CD4-positive, alpha-beta memory T cell (primary cell): ENCODE results near the gene SEC24D. TPM values are rescaled to one million over a fixed set of nuclear protein-coding genes. Genes with fewer than 3 reads are reported as not detected.

Experiments used
- CTCF ChIA-PET: fragments of 350-600 bp; sonication (Branson Sonifier 250); formaldehyde crosslinking; loops from one replicate; lab custom pipeline; 2021; ENCODE audit warnings: inconsistent platforms; ENCODE audit not compliant: partially characterized antibody; lab: Charles Lee
- POLR2A ChIA-PET: fragments of 350-600 bp; sonication (Branson Sonifier 250); formaldehyde crosslinking; loops from one replicate; lab custom pipeline; 2021; ENCODE audit not compliant: partially characterized antibody; lab: Charles Lee
- DNase-seq, 5 donors: peaks; one replicate each; pipeline versions ENCODE4 v3.0.0 to v3.0.0-alpha.2; 2020 to 2022; ENCODE audit warnings: mixed read lengths in 1 of 5
- H3K27ac ChIP-seq: one replicate; pipeline ENCODE4 v1.7.0; 2013; ENCODE audit warnings: low read depth, low read length
- H3K27me3 ChIP-seq: 2 replicates; pipeline ENCODE4 v1.7.0; 2013; ENCODE audit warnings: mild to moderate bottlenecking, low read length, moderate library complexity; ENCODE audit not compliant: insufficient read depth
- H3K36me3 ChIP-seq: 2 replicates; pipeline ENCODE4 v1.7.0; 2013; ENCODE audit warnings: mild to moderate bottlenecking, low read length, moderate library complexity; ENCODE audit not compliant: insufficient read depth
- H3K4me1 ChIP-seq: 2 replicates; pipeline ENCODE4 v1.7.0; 2013; ENCODE audit warnings: mild to moderate bottlenecking, low read length, moderate library complexity; ENCODE audit not compliant: insufficient read depth
- H3K4me3 ChIP-seq, 2 donors: one replicate each; pipeline ENCODE4 v1.7.0; 2013; ENCODE audit warnings: low read length in 2 of 2, mild to moderate bottlenecking in 1 of 2
- H3K9me3 ChIP-seq, 2 donors: one replicate each; pipeline ENCODE4 v1.7.0; 2013; ENCODE audit warnings: low read length in 2 of 2, control low read depth in 1 of 2; ENCODE audit not compliant: control insufficient read depth in 1 of 2
- H3K27ac Mint-ChIP-seq, 7 donors: one replicate each; pipeline ENCODE4 v1.8.0; 2020 to 2021; ENCODE audit warnings: mixed read lengths in 7 of 7, mild to moderate bottlenecking in 6 of 7, inconsistent platforms in 3 of 7, moderate library complexity in 3 of 7
- H3K27me3 Mint-ChIP-seq, 2 donors: one replicate each; pipeline ENCODE4 v1.8.0; 2020 to 2021; ENCODE audit warnings: mixed read lengths in 2 of 2
- H3K36me3 Mint-ChIP-seq, 2 donors: one replicate each; pipeline ENCODE4 v1.8.0; 2020 to 2021; ENCODE audit warnings: mixed read lengths in 2 of 2, inconsistent platforms in 1 of 2, mild to moderate bottlenecking in 1 of 2
- H3K4me1 Mint-ChIP-seq, 4 donors: one replicate each; pipeline ENCODE4 v1.8.0; 2020 to 2021; ENCODE audit warnings: mixed read lengths in 4 of 4, mild to moderate bottlenecking in 1 of 4
- H3K4me3 Mint-ChIP-seq, 8 donors: one replicate each; pipeline ENCODE4 v1.8.0; 2020 to 2021; ENCODE audit warnings: mixed read lengths in 8 of 8, mild to moderate bottlenecking in 7 of 8, moderate library complexity in 6 of 8, inconsistent platforms in 3 of 8
- H3K9me3 Mint-ChIP-seq, 8 donors: one replicate each; pipeline ENCODE4 v1.8.0; 2020 to 2021; ENCODE audit warnings: mixed read lengths in 8 of 8, mild to moderate bottlenecking in 5 of 8, inconsistent platforms in 3 of 8, moderate library complexity in 1 of 8
- intact Hi-C: fragments of 100-400 bp; cut with micrococcal nuclease; formaldehyde crosslinking; loops from one replicate; pipeline ENCODE4 v1.15.1; 2023
- polyA plus RNA-seq, 2 donors: library from polyadenylated mRNA; unstranded; fragments of 300-500 nt; fragmentation: Illumina TruSeq; gene quantifications; one replicate each; pipeline ENCODE4 v1.2.3, GENCODE V29; 2021
- total RNA-seq, 2 experiments: library from RNA; stranded (reverse); gene quantifications; one replicate each; pipeline ENCODE4 v1.2.3, GENCODE V29; 2021

Gene SEC24D
- total and polyA plus RNA-seq, 4 experiments from 2014 or later, result 16.1 to 36.8 (median 30.2) TPM

GRCh38 chr4:118745357-118745756 is 90.6 kb downstream of the SEC24D start:
- Histone ChIP-seq H3K27me3 (no peaks in the 10 kb centered on the region), H3K4me3 (no peak overlapping the region), H3K36me3 (peaks cover 9% of the 10 kb centered on the region), H3K27ac (no peak overlapping the region), H3K9me3 (no peaks in the 10 kb centered on the region), H3K4me1 (no peaks in the 10 kb centered on the region)
- POLR2A ChIA-PET, result no interaction called here
- H3K27me3 Mint-ChIP-seq, result no peaks in the 10 kb centered on the region
- no peak overlapping the region for H3K27ac Mint-ChIP-seq
- no peaks in the 10 kb centered on the region for H3K4me1 Mint-ChIP-seq
- no peak overlapping the region for H3K4me3 Mint-ChIP-seq
- no peak for DNase-seq
- no peaks in the 10 kb centered on the region for H3K9me3 Mint-ChIP-seq
- H3K36me3 Mint-ChIP-seq, result peaks cover 24 to 53% of the 10 kb centered on the region in 2 donors
- intact Hi-C loops, result no loop called here
- CTCF ChIA-PET, result interaction anchor here (0.7 to 2.1 kb wide), 4 partner anchors 11 to 475 kb away, joined by 3 to 6 read pairs (median 4); no protein-coding TSS in a partner anchor

GRCh38 chr4:118743867-118744266 is 92.1 kb downstream of the SEC24D start:
- H3K36me3 ChIP-seq, result peaks cover 22% of the 10 kb centered on the region
- H3K4me3 ChIP-seq, result no peak overlapping the region
- Mint-ChIP-seq H3K4me3 (no peak overlapping the region), H3K27ac (no peak overlapping the region), H3K9me3 (no peaks in the 10 kb centered on the region), H3K27me3 (no peaks in the 10 kb centered on the region), H3K36me3 (peaks cover 29 to 58% of the 10 kb centered on the region in 2 donors), H3K4me1 (no peaks in the 10 kb centered on the region)
- POLR2A ChIA-PET, result no interaction called here
- H3K27ac ChIP-seq, result no peak overlapping the region
- intact Hi-C loops, result no loop called here
- no peaks in the 10 kb centered on the region for H3K4me1 ChIP-seq
- CTCF ChIA-PET, result no interaction called here
- no peak for DNase-seq
- no peaks in the 10 kb centered on the region for H3K27me3 ChIP-seq
- no peaks in the 10 kb centered on the region for H3K9me3 ChIP-seq

- Mint-ChIP-seq H3K4me3 (no peak overlapping the region), H3K36me3 (peaks cover 38 to 71% of the 10 kb centered on the region in 2 donors), H3K9me3 (no peaks in the 10 kb centered on the region), H3K27me3 (no peaks in the 10 kb centered on the region), H3K4me1 (no peaks in the 10 kb centered on the region), H3K27ac (no peak overlapping the region)
- Histone ChIP-seq H3K27me3 (no peaks in the 10 kb centered on the region), H3K27ac (no peak overlapping the region), H3K36me3 (peaks cover 37% of the 10 kb centered on the region), H3K4me1 (no peaks in the 10 kb centered on the region), H3K9me3 (no peaks in the 10 kb centered on the region), H3K4me3 (no peak overlapping the region)
- CTCF ChIA-PET, result interaction anchor here (1.0 to 1.6 kb wide), 4 partner anchors 20 to 132 kb away, joined by 3 to 5 read pairs (median 4); no protein-coding TSS in a partner anchor
- POLR2A ChIA-PET, result no interaction called here
- no peak for DNase-seq
- intact Hi-C loops, result no loop called here
These were observed 93.9 kb downstream of the SEC24D start for GRCh38 chr4:118742050-118742449.

GRCh38 chr4:118741301-118741855 is 94.5 kb downstream of the SEC24D start:
- Mint-ChIP-seq H3K27me3 (no peaks in the 10 kb centered on the region), H3K27ac (no peak overlapping the region), H3K9me3 (no peaks in the 10 kb centered on the region), H3K4me1 (no peaks in the 10 kb centered on the region), H3K4me3 (no peak overlapping the region), H3K36me3 (peaks cover 38 to 72% of the 10 kb centered on the region in 2 donors)
- intact Hi-C loops, result loop anchor here (1.0 kb wide), 1 partner anchor 149 kb away; no protein-coding TSS in a partner anchor
- H3K27me3 ChIP-seq, result no peaks in the 10 kb centered on the region
- no peak for DNase-seq
- H3K4me1 ChIP-seq, result no peaks in the 10 kb centered on the region
- H3K27ac ChIP-seq, result no peak overlapping the region
- peaks cover 41% of the 10 kb centered on the region for H3K36me3 ChIP-seq
- H3K4me3 ChIP-seq, result no peak overlapping the region
- POLR2A ChIA-PET, result no interaction called here
- no peaks in the 10 kb centered on the region for H3K9me3 ChIP-seq
- CTCF ChIA-PET, result interaction anchor here (1.0 kb wide), 2 partner anchors 19 to 133 kb away, joined by 3 to 4 read pairs; no protein-coding TSS in a partner anchor

- H3K27ac ChIP-seq, result no peak overlapping the region
- no peaks in the 10 kb centered on the region for H3K9me3 ChIP-seq
- H3K27ac Mint-ChIP-seq, result no peak overlapping the region
- no peak overlapping the region for H3K4me3 ChIP-seq
- intact Hi-C loops, result loop anchor here (1.0 kb wide), 1 partner anchor 149 kb away; no protein-coding TSS in a partner anchor
- H3K9me3 Mint-ChIP-seq, result no peaks in the 10 kb centered on the region
- H3K36me3 Mint-ChIP-seq, result peaks cover 38 to 73% of the 10 kb centered on the region in 2 donors
- no peaks in the 10 kb centered on the region for H3K27me3 Mint-ChIP-seq
- peaks cover 41% of the 10 kb centered on the region for H3K36me3 ChIP-seq
- H3K4me1 ChIP-seq, result no peaks in the 10 kb centered on the region
- no peaks in the 10 kb centered on the region for H3K4me1 Mint-ChIP-seq
- peak in 3 of 5 donors; percentile 2 to 13 (median 10) for DNase-seq
- CTCF ChIA-PET, result interaction anchor here (1.0 kb wide), 2 partner anchors 19 to 134 kb away, joined by 3 to 4 read pairs; no protein-coding TSS in a partner anchor
- H3K27me3 ChIP-seq, result no peaks in the 10 kb centered on the region
- POLR2A ChIA-PET, result no interaction called here
- no peak overlapping the region for H3K4me3 Mint-ChIP-seq
These were observed 95.1 kb downstream of the SEC24D start for GRCh38 chr4:118740869-118741268.

GRCh38 chr4:118739022-118739713 is 96.8 kb downstream of the SEC24D start:
- H3K9me3 Mint-ChIP-seq, result no peaks in the 10 kb centered on the region
- Histone ChIP-seq H3K9me3 (no peaks in the 10 kb centered on the region), H3K4me3 (no peak overlapping the region), H3K36me3 (peaks cover 41% of the 10 kb centered on the region), H3K4me1 (no peaks in the 10 kb centered on the region), H3K27me3 (no peaks in the 10 kb centered on the region), H3K27ac (no peak overlapping the region)
- CTCF ChIA-PET, result interaction anchor here (0.6 to 1.3 kb wide), 3 partner anchors 29 to 126 kb away, joined by 3 to 4 read pairs (median 4); no protein-coding TSS in a partner anchor
- intact Hi-C loops, result no loop called here
- H3K36me3 Mint-ChIP-seq, result peaks cover 38 to 67% of the 10 kb centered on the region in 2 donors
- H3K4me3 Mint-ChIP-seq, result no peak overlapping the region
- DNase-seq, result no peak
- H3K4me1 Mint-ChIP-seq, result no peaks in the 10 kb centered on the region
- H3K27ac Mint-ChIP-seq, result no peak overlapping the region
- H3K27me3 Mint-ChIP-seq, result no peaks in the 10 kb centered on the region
- POLR2A ChIA-PET, result no interaction called here

- Mint-ChIP-seq H3K27ac (peak overlapping the region in 1 of 7 donors; percentile 31), H3K9me3 (no peaks in the 10 kb centered on the region), H3K36me3 (peaks cover 37 to 68% of the 10 kb centered on the region in 2 donors), H3K4me3 (no peak overlapping the region), H3K27me3 (no peaks in the 10 kb centered on the region), H3K4me1 (no peaks in the 10 kb centered on the region)
- Histone ChIP-seq H3K27me3 (no peaks in the 10 kb centered on the region), H3K9me3 (no peaks in the 10 kb centered on the region), H3K4me1 (no peaks in the 10 kb centered on the region), H3K4me3 (no peak overlapping the region), H3K27ac (no peak overlapping the region), H3K36me3 (peaks cover 34% of the 10 kb centered on the region)
- ChIA-PET POLR2A (no interaction called here), CTCF (interaction anchor here (1.2 to 1.4 kb wide), 2 partner anchors 9 to 133 kb away, joined by 3 to 6 read pairs; no protein-coding TSS in a partner anchor)
- intact Hi-C loops, result no loop called here
- DNase-seq, result no peak
These were observed 97.8 kb downstream of the SEC24D start for GRCh38 chr4:118738090-118738489.
